OCI-LY7 (cell line): ENCODE results near the gene C5orf52.

Experiments
- CTCF ChIP-seq: fragments of 200-600 bp; sonication (generic); conservative IDR thresholded peaks from 2 replicates; pipeline ENCODE4 v1.5.1; 2014; ENCODE audit warnings: mild to moderate bottlenecking, antibody characterized with exemption, low read length, moderate library complexity, mixed read lengths
- EZH2phosphoT487 ChIP-seq: fragments of 200-600 bp; sonication (generic); IDR thresholded peaks from 2 replicates; pipeline ENCODE4 v1.6.1; 2018; ENCODE audit warnings: low read depth, borderline replicate concordance, mild to moderate bottlenecking, mixed run types, antibody characterized with exemption, low read length, moderate library complexity, mixed read lengths

GRCh38 chr5:157681048-157681447 is 9.7 kb downstream of the C5orf52 start:
- TF ChIP-seq CTCF (no peak), EZH2phosphoT487 (no peak)
